Endothelial cell of umbilical vein (primary cell): Measurements from ENCODE around the gene CTIF. TPM values are rescaled to one million over a fixed set of nuclear protein-coding genes. Genes with fewer than 3 reads are reported as not detected.

Source experiments
- BruUV-seq: library from RNA; stranded (reverse); fragments of 400-500 nt; replicated peaks from 2 replicates; lab custom pipeline; 2021; lab: Mats Ljungman, UMichigan
- CTCF ChIA-PET: fragments of 300-600, 350-600 bp; sonication (Branson Sonifier 250); formaldehyde crosslinking; loops from one replicate; lab custom pipeline; 2021; ENCODE audit warnings: antibody characterized with exemption, inconsistent platforms; lab: Charles Lee
- POLR2A ChIA-PET: fragments of 300-600, 350-600 bp; sonication (Branson Sonifier 250); formaldehyde crosslinking; loops from one replicate; lab custom pipeline; 2021; ENCODE audit warnings: antibody characterized with exemption, inconsistent platforms; lab: Charles Lee
- DNase-seq: peaks from one replicate; pipeline ENCODE4 v3.0.0-alpha.2; 2011; ENCODE audit warnings: low read depth, low spot score
- FAIRE-seq: peaks from 2 replicates; lab custom pipeline; 2011; peaks lifted over from hg19 to GRCh38; lab: Jason Lieb, UNC
- H2AFZ ChIP-seq: 2 replicates; pipeline ENCODE4 v1.6.0; 2012; ENCODE audit warnings: low read depth, low read length, control low read depth, inconsistent platforms
- H3K27ac ChIP-seq: 2 replicates; pipeline ENCODE4 v1.5.1; 2011; ENCODE audit warnings: low read depth, mild to moderate bottlenecking, control low read depth, low read length, moderate library complexity; ENCODE audit not compliant: insufficient read depth
- H3K27me3 ChIP-seq, 2 experiments: 2 replicates each; pipeline versions ENCODE4 v1.6.0 to v1.6.1; 2011; ENCODE audit warnings: low read length in 2 of 2, mixed read lengths in 1 of 2; ENCODE audit not compliant: control insufficient read depth in 2 of 2, insufficient read depth in 2 of 2
- H3K36me3 ChIP-seq, 2 experiments: 2 replicates in 1 of 2; 3 replicates in 1 of 2; pipeline ENCODE4 v1.5.1; 2011; ENCODE audit warnings: low read length in 2 of 2, mild to moderate bottlenecking in 1 of 2, moderate library complexity in 1 of 2; ENCODE audit not compliant: control insufficient read depth in 2 of 2, insufficient read depth in 2 of 2; ENCODE audit errors: extremely low read depth in 1 of 2
- H3K4me1 ChIP-seq: 3 replicates; pipeline ENCODE4 v1.5.1; 2011; ENCODE audit warnings: mild to moderate bottlenecking, low read length; ENCODE audit not compliant: control insufficient read depth, insufficient read depth; ENCODE audit errors: extremely low read depth
- H3K4me2 ChIP-seq: 2 replicates; pipeline ENCODE4 v1.6.1; 2011; ENCODE audit warnings: low read length, control low read depth, mixed read lengths; ENCODE audit not compliant: insufficient read depth
- H3K4me3 ChIP-seq, 3 experiments: fragments of 200-600 bp in 1 of 3; sonication (generic), shearing (Covaris generic) in 1 of 3; replicated peaks in 1 of 3; 2 replicates each; pipeline ENCODE4 v1.5.1; 2011 to 2016; ENCODE audit warnings: control low read depth in 3 of 3, low read length in 3 of 3, mild to moderate bottlenecking in 2 of 3, inconsistent platforms in 1 of 3, low read depth in 1 of 3, moderate library complexity in 1 of 3; ENCODE audit not compliant: insufficient read depth in 1 of 3
- H3K79me2 ChIP-seq: 2 replicates; pipeline ENCODE4 v1.6.0; 2012; ENCODE audit warnings: low read length, inconsistent platforms; ENCODE audit not compliant: control insufficient read depth, insufficient read depth
- H3K9ac ChIP-seq: replicated peaks from 2 replicates; pipeline ENCODE3; 2011; ENCODE audit warnings: low read length, control low read depth; ENCODE audit not compliant: insufficient read depth; ENCODE audit errors: extremely low read depth
- H3K9me1 ChIP-seq: replicated peaks from 3 replicates; pipeline ENCODE4 v1.6.0; 2011; ENCODE audit warnings: mild to moderate bottlenecking, low read length; ENCODE audit not compliant: control insufficient read depth, insufficient read depth; ENCODE audit errors: extremely low read depth
- H3K9me3 ChIP-seq: replicated peaks from 2 replicates; pipeline ENCODE4 v1.5.1; 2012; ENCODE audit warnings: low read length, inconsistent platforms; ENCODE audit not compliant: control insufficient read depth, insufficient read depth
- H4K20me1 ChIP-seq: replicated peaks from 2 replicates; pipeline ENCODE3; 2011; ENCODE audit warnings: mild to moderate bottlenecking, low read length; ENCODE audit not compliant: control insufficient read depth, insufficient read depth; ENCODE audit errors: extremely low read depth
- CTCF ChIP-seq, 2 donors: IDR thresholded peaks; 1 replicate in 1 of 2; 2 replicates in 1 of 2; pipeline ENCODE4 v1.5.1; 2011; ENCODE audit warnings: low read length in 2 of 2, mild to moderate bottlenecking in 2 of 2, moderate library complexity in 2 of 2, control low read depth in 1 of 2, inconsistent platforms in 1 of 2, low read depth in 1 of 2; ENCODE audit not compliant: insufficient read depth in 1 of 2; ENCODE audit errors: extremely low read depth in 1 of 2
- EZH2 ChIP-seq: IDR thresholded peaks from 2 replicates; pipeline ENCODE4 v1.6.1; 2012; ENCODE audit warnings: borderline replicate concordance, low read depth, mild to moderate bottlenecking, moderate library complexity, low read length, inconsistent platforms; ENCODE audit not compliant: severe bottlenecking
- FOS ChIP-seq: IDR thresholded peaks from 2 replicates; pipeline ENCODE4 v1.6.1; 2011; ENCODE audit warnings: mild to moderate bottlenecking, low read length, moderate library complexity, borderline replicate concordance; ENCODE audit not compliant: insufficient read depth
- GATA2 ChIP-seq: IDR thresholded peaks from 2 replicates; pipeline ENCODE4 v1.7.0; 2011; ENCODE audit warnings: low read depth, mild to moderate bottlenecking, moderate library complexity, mixed read lengths, low read length; ENCODE audit not compliant: insufficient read length, insufficient read depth
- JUN ChIP-seq: IDR thresholded peaks from 2 replicates; pipeline ENCODE4 v1.6.1; 2011; ENCODE audit warnings: borderline replicate concordance, low read depth; ENCODE audit not compliant: insufficient read length, insufficient read depth
- MAX ChIP-seq: IDR thresholded peaks from 2 replicates; pipeline ENCODE4 v1.6.1; 2011; ENCODE audit not compliant: insufficient read depth, insufficient read length
- MYC ChIP-seq: IDR thresholded peaks from one replicate; pipeline ENCODE4 v1.6.1; 2011; ENCODE audit warnings: mild to moderate bottlenecking, low read depth, low read length
- POLR2A ChIP-seq: IDR thresholded peaks from 2 replicates; pipeline ENCODE4 v1.6.1; 2012; ENCODE audit warnings: low read depth, mild to moderate bottlenecking, control low read depth, low read length
- POLR2AphosphoS5 ChIP-seq: IDR thresholded peaks from 2 replicates; pipeline ENCODE4 v1.6.1; 2012; ENCODE audit warnings: low read depth, mild to moderate bottlenecking, control low read depth, low read length, moderate library complexity; ENCODE audit not compliant: insufficient read depth
- dilution Hi-C: fragments of 300-500 bp; cut with MboI; formaldehyde crosslinking; loops from one replicate; pipeline ENCODE4 v1.15.0; 2019; ENCODE audit warnings: low sequenced_read_pairs; ENCODE audit not compliant: extremely low pct_ligation_motif_present
- intact Hi-C: fragments of 100-400 bp; cut with micrococcal nuclease; formaldehyde crosslinking; loops from one replicate; pipeline ENCODE4 v1.10.0; 2022
- polyA plus RNA-seq, 4 experiments: library from polyadenylated mRNA; depleted of rRNA in 3 of 4; stranded (reverse) in 3 of 4; unstranded in 1 of 4; fragments of >200 nt; gene quantifications; 2 replicates each; pipeline versions ENCODE4 v1.2.1 to v1.2.3, GENCODE V29; 2011 to 2012; ENCODE audit warnings: missing spikeins in 1 of 4
- total RNA-seq: library from RNA; stranded (reverse); gene quantifications from 2 replicates; pipeline ENCODE4 v1.2.3, GENCODE V29; 2021

CTIF gene
- total and polyA plus RNA-seq, 2 donors (not counting 3 experiments of a cell fraction or from before 2014, with no cell fraction given) = 20.9 to 57.7 TPM

- Histone ChIP-seq H3K79me2 (no peaks in the 10 kb centered on the region), H3K9me3 (no peaks in the 10 kb centered on the region), H3K4me1 (peaks cover 5% of the 10 kb centered on the region), H2AFZ (no peak overlapping the region), H3K4me3 (no peak overlapping the region), H3K9me1 (no peaks in the 10 kb centered on the region), H3K27me3 (no peaks in the 10 kb centered on the region), H3K36me3 (peaks cover 0 to 5% of the 10 kb centered on the region in 2 experiments), H3K27ac (no peak overlapping the region), H4K20me1 (no peaks in the 10 kb centered on the region), H3K9ac (no peak overlapping the region), H3K4me2 (no peak overlapping the region)
- no TSS peak for BruUV-seq
- dilution Hi-C loops = no loop called here
- TF ChIP-seq MYC (no peak), JUN (no peak), POLR2A (no peak), MAX (no peak), CTCF (IDR thresholded peaks at IDR 0.05; ENCODE audit: extremely low read depth in 1 of 2, insufficient read depth in 1 of 2, low read depth in 1 of 2, low read length in 2 of 2) (no peak)
- FAIRE-seq = no peak
- ChIA-PET CTCF (no interaction called here), POLR2A (no interaction called here)
- no peak for DNase-seq
- intact Hi-C loops = no loop called here
These were observed 256.9 kb downstream of the CTIF start for GRCh38 chr18:48795696-48796095.

GRCh38 chr18:48796491-48797205 is 257.8 kb downstream of the CTIF start:
- no peaks in the 10 kb centered on the region for H3K79me2 ChIP-seq
- no peak overlapping the region for H3K9ac ChIP-seq
- intact Hi-C loops (no loop called here), dilution Hi-C loops (no loop called here)
- FAIRE-seq (no peak), DNase-seq (no peak)
- no peaks in the 10 kb centered on the region for H3K4me1 ChIP-seq
- H2AFZ ChIP-seq = no peak overlapping the region
- ChIA-PET CTCF (no interaction called here), POLR2A (no interaction called here)
- no peaks in the 10 kb centered on the region for H4K20me1 ChIP-seq
- no peak overlapping the region for H3K4me3 ChIP-seq
- BruUV-seq = no TSS peak
- no peaks in the 10 kb centered on the region for H3K9me3 ChIP-seq
- peaks cover 0 to 5% of the 10 kb centered on the region in 2 experiments for H3K36me3 ChIP-seq
- H3K27me3 ChIP-seq = no peaks in the 10 kb centered on the region
- H3K4me2 ChIP-seq = no peak overlapping the region
- TF ChIP-seq POLR2A (no peak), MYC (no peak), POLR2AphosphoS5 (no peak), CTCF (IDR thresholded peaks at IDR 0.05; ENCODE audit: extremely low read depth in 1 of 2, insufficient read depth in 1 of 2, low read depth in 1 of 2, low read length in 2 of 2) (no peak), GATA2 (no peak), MAX (no peak), EZH2 (no peak), JUN (no peak), FOS (no peak)
- H3K27ac ChIP-seq = no peak overlapping the region
- no peaks in the 10 kb centered on the region for H3K9me1 ChIP-seq
